Subcutaneous abdominal adipose tissue (tissue), 5 donors: ENCODE results near the gene MMP15.

Experiments used
- H3K27ac ChIP-seq: one replicate; pipeline ENCODE4 v1.7.0; 2013; ENCODE audit warnings: low read depth, mild to moderate bottlenecking, inconsistent platforms, low read length, moderate library complexity
- H3K27me3 ChIP-seq, 5 donors: one replicate each; pipeline ENCODE4 v1.7.0; 2013; ENCODE audit warnings: low read length in 5 of 5, inconsistent platforms in 1 of 5; ENCODE audit not compliant: control insufficient read depth in 5 of 5, insufficient read depth in 4 of 5
- H3K36me3 ChIP-seq, 5 donors: one replicate each; pipeline ENCODE4 v1.7.0; 2013; ENCODE audit warnings: low read length in 5 of 5; ENCODE audit not compliant: control insufficient read depth in 5 of 5, insufficient read depth in 5 of 5
- H3K4me1 ChIP-seq, 5 donors: one replicate each; pipeline ENCODE4 v1.7.0; 2013; ENCODE audit warnings: low read length in 5 of 5, mild to moderate bottlenecking in 3 of 5, moderate library complexity in 1 of 5; ENCODE audit not compliant: control insufficient read depth in 5 of 5, insufficient read depth in 5 of 5
- H3K4me3 ChIP-seq, 5 donors: one replicate each; pipeline ENCODE4 v1.7.0; 2013; ENCODE audit warnings: low read length in 5 of 5, low read depth in 1 of 5
- H3K9ac ChIP-seq, 5 donors: one replicate each; pipeline ENCODE4 v1.7.0; 2013; ENCODE audit warnings: low read length in 5 of 5, mild to moderate bottlenecking in 4 of 5, moderate library complexity in 3 of 5
- H3K9me3 ChIP-seq, 5 donors: one replicate each; pipeline ENCODE4 v1.7.0; 2013; ENCODE audit warnings: low read length in 5 of 5; ENCODE audit not compliant: control insufficient read depth in 5 of 5
- donor health status: healthy.
- donor health status: healthy.
- donor health status: healthy.
- donor health status: healthy.
- donor health status: healthy.

The MMP15 gene

GRCh38 chr16:58035356-58036170 is 10.0 kb downstream of the MMP15 start:
- peaks cover 4 to 51% (median 44%) of the 10 kb centered on the region in 5 donors for H3K4me1 ChIP-seq
- H3K9ac ChIP-seq = no peak overlapping the region
- H3K27ac ChIP-seq = no peak overlapping the region
- no peak overlapping the region for H3K4me3 ChIP-seq
- H3K36me3 ChIP-seq = peaks cover 0 to 31% (median 25%) of the 10 kb centered on the region in 5 donors
- no peaks in the 10 kb centered on the region for H3K27me3 ChIP-seq
- H3K9me3 ChIP-seq = no peaks in the 10 kb centered on the region

GRCh38 chr16:58036943-58037342 is 11.4 kb downstream of the MMP15 start:
- Histone ChIP-seq H3K9me3 (no peaks in the 10 kb centered on the region), H3K27me3 (no peaks in the 10 kb centered on the region), H3K27ac (no peak overlapping the region), H3K4me1 (peaks cover 4 to 39% (median 32%) of the 10 kb centered on the region in 5 donors), H3K36me3 (peaks cover 0 to 43% (median 38%) of the 10 kb centered on the region in 5 donors), H3K4me3 (no peak overlapping the region), H3K9ac (no peak overlapping the region)

- no peak overlapping the region for H3K9ac ChIP-seq
- no peaks in the 10 kb centered on the region for H3K9me3 ChIP-seq
- H3K4me1 ChIP-seq = peaks cover 2 to 37% (median 26%) of the 10 kb centered on the region in 5 donors
- H3K4me3 ChIP-seq = no peak overlapping the region
- no peaks in the 10 kb centered on the region for H3K27me3 ChIP-seq
- H3K27ac ChIP-seq = no peak overlapping the region
- H3K36me3 ChIP-seq = peaks cover 0 to 49% (median 44%) of the 10 kb centered on the region in 5 donors
These were observed 12.0 kb downstream of the MMP15 start for GRCh38 chr16:58037365-58038057.

GRCh38 chr16:58038219-58038641 is 12.7 kb downstream of the MMP15 start:
- Histone ChIP-seq H3K4me1 (peaks cover 2 to 30% (median 19%) of the 10 kb centered on the region in 5 donors), H3K27ac (no peak overlapping the region), H3K36me3 (peaks cover 0 to 56% (median 51%) of the 10 kb centered on the region in 5 donors)

GRCh38 chr16:58039829-58040495 is 14.4 kb downstream of the MMP15 start:
- H3K36me3 ChIP-seq = peaks cover 0 to 72% (median 68%) of the 10 kb centered on the region in 5 donors

More at GRCh38 chr16:58038219-58038641, 12.7 kb downstream of the MMP15 start:
- H3K9ac ChIP-seq = no peak overlapping the region
- H3K9me3 ChIP-seq = no peaks in the 10 kb centered on the region
- no peaks in the 10 kb centered on the region for H3K27me3 ChIP-seq
- no peak overlapping the region for H3K4me3 ChIP-seq

GRCh38 chr16:58040496-58040846 is 14.9 kb downstream of the MMP15 start:
- Histone ChIP-seq H3K36me3 (peaks cover 0 to 76% (median 72%) of the 10 kb centered on the region in 5 donors), H3K4me3 (no peak overlapping the region), H3K27ac (no peak overlapping the region), H3K4me1 (peaks cover 2 to 24% (median 15%) of the 10 kb centered on the region in 5 donors), H3K9me3 (no peaks in the 10 kb centered on the region), H3K27me3 (no peaks in the 10 kb centered on the region), H3K9ac (no peak overlapping the region)

More at GRCh38 chr16:58039829-58040495, 14.4 kb downstream of the MMP15 start:
- Histone ChIP-seq H3K27me3 (no peaks in the 10 kb centered on the region), H3K9me3 (no peaks in the 10 kb centered on the region), H3K4me3 (no peak overlapping the region), H3K4me1 (peaks cover 2 to 25% (median 16%) of the 10 kb centered on the region in 5 donors), H3K27ac (no peak overlapping the region), H3K9ac (no peak overlapping the region)

GRCh38 chr16:58040945-58041627 is 15.5 kb downstream of the MMP15 start:
- Histone ChIP-seq H3K27me3 (no peaks in the 10 kb centered on the region), H3K27ac (no peak overlapping the region), H3K36me3 (peaks cover 0 to 78% (median 72%) of the 10 kb centered on the region in 5 donors), H3K9ac (no peak overlapping the region), H3K4me1 (peaks cover 2 to 22% (median 11%) of the 10 kb centered on the region in 5 donors), H3K9me3 (no peaks in the 10 kb centered on the region), H3K4me3 (no peak overlapping the region)

- H3K9me3 ChIP-seq = no peaks in the 10 kb centered on the region
- H3K9ac ChIP-seq = no peak overlapping the region
- peaks cover 0 to 78% (median 72%) of the 10 kb centered on the region in 5 donors for H3K36me3 ChIP-seq
- H3K4me3 ChIP-seq = no peak overlapping the region
- H3K27ac ChIP-seq = no peak overlapping the region
- H3K4me1 ChIP-seq = peaks cover 2 to 22% (median 7%) of the 10 kb centered on the region in 5 donors
- no peaks in the 10 kb centered on the region for H3K27me3 ChIP-seq
These were observed 16.0 kb downstream of the MMP15 start for GRCh38 chr16:58041628-58041955.

- Histone ChIP-seq H3K4me1 (peaks cover 2 to 27% (median 12%) of the 10 kb centered on the region in 5 donors), H3K27me3 (no peaks in the 10 kb centered on the region), H3K36me3 (peaks cover 0 to 78% (median 72%) of the 10 kb centered on the region in 5 donors), H3K4me3 (no peak overlapping the region), H3K9ac (no peak overlapping the region), H3K9me3 (no peaks in the 10 kb centered on the region), H3K27ac (no peak overlapping the region)
These were observed 16.7 kb downstream of the MMP15 start for GRCh38 chr16:58042001-58042885.
